Activated T-cell treated with anti-CD3 and anti-CD28 coated beads, Interleukin-2, amount 50 U/mL, for 4 hours (primary cell): ENCODE data around the gene HNRNPUL1. TPM values are rescaled to one million over a fixed set of nuclear protein-coding genes. Genes with fewer than 3 reads are reported as not detected.
"Not testable (repeated sequence)": the region's sequence is repeated elsewhere in the genome, so short reads cannot be mapped to it uniquely, and the experiment has no call there.

Source experiments
- ATAC-seq, 2 donors: fragments of 200-7000 bp; cut with Tn5 transposase; one replicate each; pipeline ENCODE4 v1.10.0; 2021
- DNase-seq: peaks from one replicate; pipeline ENCODE4 v3.0.0-alpha.2; 2020
- H3K27me3 Mint-ChIP-seq: one replicate; pipeline ENCODE4 v1.8.0; 2021; ENCODE audit warnings: low read depth, mixed read lengths
- H3K36me3 Mint-ChIP-seq: one replicate; pipeline ENCODE4 v1.8.0; 2022; ENCODE audit warnings: mixed read lengths; ENCODE audit not compliant: insufficient read depth
- H3K4me1 Mint-ChIP-seq: one replicate; pipeline ENCODE4 v1.8.0; 2021; ENCODE audit warnings: low read depth, mixed read lengths
- H3K4me3 Mint-ChIP-seq: one replicate; pipeline ENCODE4 v1.8.0; 2021; ENCODE audit warnings: mild to moderate bottlenecking, moderate library complexity, mixed read lengths
- H3K9me3 Mint-ChIP-seq: one replicate; pipeline ENCODE4 v1.8.0; 2021; ENCODE audit warnings: mixed read lengths
- total RNA-seq, 3 donors: library from RNA; stranded (reverse); gene quantifications; one replicate each; pipeline ENCODE4 v1.2.1, GENCODE V29; 2021

The HNRNPUL1 gene
- total RNA-seq, 3 donors from 2014 or later = 224 to 248 (median 238) TPM

DNA sequence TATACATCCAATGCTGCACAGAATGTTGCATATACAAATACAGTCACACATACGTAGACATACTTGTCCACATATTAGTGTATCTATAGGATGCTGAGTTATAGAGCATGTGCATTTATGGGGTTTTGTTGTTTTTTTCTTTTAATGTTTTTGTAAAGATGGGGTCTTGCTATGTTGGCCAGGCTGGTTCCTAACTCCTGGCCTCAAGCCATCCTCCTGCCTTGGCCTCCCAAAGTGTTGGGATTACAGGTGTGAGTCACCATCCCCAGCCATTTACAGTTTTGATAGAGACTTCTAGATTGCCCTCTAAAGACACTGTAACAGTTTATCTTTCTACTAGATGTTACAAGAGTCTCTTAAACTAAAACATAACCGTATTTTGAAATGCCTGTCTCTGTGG is 14.3 kb downstream of the HNRNPUL1 start:
- Mint-ChIP-seq H3K36me3 (peaks cover 55% of the 10 kb centered on the region), H3K9me3 (no peaks in the 10 kb centered on the region), H3K27me3 (no peaks in the 10 kb centered on the region), H3K4me3 (no peak overlapping the region), H3K4me1 (no peaks in the 10 kb centered on the region)
- ATAC-seq (no peak), DNase-seq (no peak)

DNA sequence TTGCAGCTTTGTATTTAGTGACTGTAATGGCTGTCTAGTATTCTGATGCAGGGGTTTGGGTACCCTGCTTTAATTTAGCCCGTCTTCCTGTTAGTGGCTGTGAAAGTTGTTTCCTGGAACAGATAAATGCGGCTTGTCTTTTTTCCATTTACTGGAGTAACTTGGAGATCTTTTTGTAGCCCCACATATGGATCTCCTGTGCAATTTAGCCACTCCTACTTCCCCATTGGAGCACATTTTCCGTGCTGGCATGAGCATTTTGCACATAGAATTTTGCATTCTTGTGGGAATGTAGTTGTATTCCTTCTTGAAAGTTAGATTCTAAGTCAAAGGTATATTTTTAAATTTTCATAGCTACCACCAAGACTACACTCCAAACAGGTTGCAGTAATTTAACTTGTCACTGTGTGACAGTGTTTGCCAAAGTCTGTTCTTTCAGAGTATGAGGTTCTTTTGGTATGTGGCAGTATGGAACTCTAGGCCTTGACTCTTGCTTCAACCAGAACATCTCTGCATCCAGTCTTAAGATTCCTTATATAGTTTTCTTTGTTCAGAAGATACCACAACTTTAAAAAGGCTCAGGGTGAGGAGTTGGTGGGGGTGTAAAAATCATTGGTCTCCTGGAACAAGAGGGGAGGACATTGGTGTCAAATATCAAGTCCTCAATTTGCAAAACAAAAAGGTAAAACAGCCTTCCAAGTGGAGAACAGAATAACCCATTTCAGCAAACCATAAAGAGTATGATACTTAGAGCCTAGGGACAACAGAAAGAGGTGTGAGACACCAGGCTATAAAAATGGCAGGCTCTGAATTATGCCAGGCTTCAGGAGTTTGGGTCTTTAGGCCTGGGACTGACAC is 24.7 kb downstream of the HNRNPUL1 start:
- ATAC-seq = no peak
- peaks cover 33% of the 10 kb centered on the region for H3K36me3 Mint-ChIP-seq

DNA sequence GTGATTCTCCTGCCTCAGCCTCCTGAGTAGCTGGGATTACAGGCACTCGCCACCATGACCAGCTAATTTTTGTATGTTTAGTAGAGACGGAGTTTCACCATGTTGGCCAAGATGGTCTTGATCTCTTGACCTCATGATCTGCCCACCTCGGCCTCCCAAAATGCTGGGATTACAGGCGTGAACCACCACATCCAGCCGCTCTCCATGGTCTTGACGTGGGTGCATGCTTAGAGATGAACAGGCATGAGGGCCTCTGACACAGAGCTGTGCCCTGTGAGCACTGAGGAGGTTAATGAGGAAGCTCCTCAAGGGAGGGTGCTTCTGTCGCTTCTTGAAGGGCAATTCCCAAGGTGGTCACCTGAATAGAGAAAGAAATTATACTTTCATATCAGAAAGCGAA is 25.6 kb downstream of the HNRNPUL1 start:
- not testable (repeated sequence) for DNase-seq, H3K4me1 Mint-ChIP-seq, H3K27me3 Mint-ChIP-seq, ATAC-seq, H3K9me3 Mint-ChIP-seq, H3K4me3 Mint-ChIP-seq
- peaks cover 38% of the 10 kb centered on the region for H3K36me3 Mint-ChIP-seq

More for the DNA sequence above, 24.7 kb downstream of the HNRNPUL1 start:
- Mint-ChIP-seq H3K27me3 (no peaks in the 10 kb centered on the region), H3K9me3 (no peaks in the 10 kb centered on the region), H3K4me1 (peaks cover 4% of the 10 kb centered on the region), H3K4me3 (no peak overlapping the region)
- DNase-seq = no peak

- peaks cover 63% of the 10 kb centered on the region for H3K36me3 Mint-ChIP-seq
- ATAC-seq (no peak), DNase-seq (no peak)
- H3K4me3 Mint-ChIP-seq = no peak overlapping the region
- H3K27me3 Mint-ChIP-seq = no peaks in the 10 kb centered on the region
- no peaks in the 10 kb centered on the region for H3K9me3 Mint-ChIP-seq
- H3K4me1 Mint-ChIP-seq = peaks cover 41% of the 10 kb centered on the region
Observed at GRCh38 chr19:41294393-41294792, 30.2 kb downstream of the HNRNPUL1 start.

DNA sequence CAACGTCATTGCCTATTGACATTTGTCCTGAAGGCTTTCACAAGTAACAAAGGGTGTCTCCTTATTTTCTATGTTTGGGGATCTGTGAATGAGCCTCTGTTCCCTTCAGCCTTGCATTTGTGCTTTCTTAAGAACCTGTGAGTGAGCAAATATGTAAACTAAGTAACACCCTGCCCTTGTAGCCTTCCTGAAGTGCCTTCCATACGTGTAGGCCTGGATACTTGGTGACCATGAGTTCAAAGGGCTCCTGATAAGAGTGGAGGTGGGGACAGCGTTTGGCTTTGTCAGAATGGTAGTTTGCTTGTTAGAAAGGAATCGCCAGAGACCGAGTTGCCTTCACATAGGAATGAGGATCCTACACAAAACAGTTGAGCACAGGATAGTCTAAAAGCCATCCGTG is 31.3 kb downstream of the HNRNPUL1 start:
- Mint-ChIP-seq H3K4me3 (no peak overlapping the region), H3K27me3 (no peaks in the 10 kb centered on the region), H3K4me1 (peaks cover 52% of the 10 kb centered on the region), H3K36me3 (peaks cover 71% of the 10 kb centered on the region), H3K9me3 (no peaks in the 10 kb centered on the region)
- no peak for DNase-seq
- ATAC-seq = no peak

DNA sequence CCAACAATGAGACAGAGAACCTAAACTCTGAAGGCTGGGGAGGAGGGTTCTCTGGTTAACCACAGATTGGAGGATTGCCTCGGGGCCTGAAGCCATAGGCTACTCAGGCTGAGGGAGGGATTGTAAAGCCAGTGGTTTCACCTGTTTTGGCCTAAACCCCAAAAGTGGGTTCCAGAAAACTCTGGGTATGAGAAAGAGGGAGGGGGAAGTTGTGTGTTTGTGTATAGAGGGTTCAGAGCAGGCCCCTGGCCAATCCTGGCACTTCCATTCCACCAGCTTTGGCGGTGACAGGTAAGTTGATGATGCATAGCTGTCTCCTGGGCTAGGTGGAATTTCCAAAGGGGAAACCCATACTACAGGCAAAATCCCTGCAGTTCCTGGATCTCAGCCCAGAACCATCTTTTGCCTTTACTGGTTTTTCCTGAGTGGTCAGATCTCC is 32.3 kb downstream of the HNRNPUL1 start:
- H3K9me3 Mint-ChIP-seq = no peaks in the 10 kb centered on the region
- H3K27me3 Mint-ChIP-seq = no peaks in the 10 kb centered on the region
- no peak overlapping the region for H3K4me3 Mint-ChIP-seq
- DNase-seq (no peak), ATAC-seq (peak in 1 of 2 donors; percentile 32)
- peaks cover 69% of the 10 kb centered on the region for H3K36me3 Mint-ChIP-seq
- peaks cover 62% of the 10 kb centered on the region for H3K4me1 Mint-ChIP-seq

- Mint-ChIP-seq H3K27me3 (no peaks in the 10 kb centered on the region), H3K4me1 (peaks cover 74% of the 10 kb centered on the region), H3K9me3 (no peaks in the 10 kb centered on the region), H3K36me3 (peaks cover 67% of the 10 kb centered on the region), H3K4me3 (peak overlapping the region; percentile 17)
- ATAC-seq (peak in 1 of 2 donors; percentile 15), DNase-seq (no peak)
Observed at GRCh38 chr19:41297628-41298347, 33.6 kb downstream of the HNRNPUL1 start.

DNA sequence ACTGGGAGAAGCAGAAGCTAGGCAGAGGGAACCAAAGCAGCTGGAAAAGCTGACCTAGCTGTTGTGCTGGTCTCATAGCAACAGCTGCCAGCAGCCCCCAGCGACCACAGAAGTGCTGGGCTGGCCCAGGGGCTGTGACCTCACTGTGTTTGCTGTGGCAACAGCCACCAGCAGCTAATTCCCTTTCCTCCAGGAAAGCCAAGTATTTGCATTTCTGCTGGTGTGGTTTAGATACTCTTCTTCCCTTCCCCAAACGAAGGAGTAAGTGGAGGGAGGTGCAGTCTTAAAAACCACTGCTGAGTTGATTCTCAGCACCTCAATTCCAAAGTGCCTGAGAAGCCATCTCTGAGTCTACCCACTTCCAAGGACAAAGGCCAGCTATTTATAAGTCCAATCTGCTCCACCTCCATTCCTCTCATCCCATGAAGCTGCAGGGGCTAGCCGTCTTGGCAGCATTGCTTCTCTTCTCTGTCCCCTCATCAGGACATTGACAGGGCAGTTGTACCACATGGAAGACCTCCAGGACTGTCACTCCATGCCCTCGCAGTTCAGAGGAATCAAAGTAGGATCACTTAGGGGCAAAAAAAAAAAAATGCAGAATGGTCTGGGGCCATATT is 34.3 kb downstream of the HNRNPUL1 start:
- ATAC-seq = no peak
- H3K36me3 Mint-ChIP-seq = peaks cover 67% of the 10 kb centered on the region
- H3K4me3 Mint-ChIP-seq = no peak overlapping the region

GRCh38 chr19:41299046-41299754 is 35.0 kb downstream of the HNRNPUL1 start:
- ATAC-seq (no peak), DNase-seq (no peak)
- Mint-ChIP-seq H3K4me3 (no peak overlapping the region), H3K27me3 (no peaks in the 10 kb centered on the region), H3K36me3 (peaks cover 64% of the 10 kb centered on the region), H3K4me1 (peaks cover 88% of the 10 kb centered on the region), H3K9me3 (no peaks in the 10 kb centered on the region)

More for the DNA sequence above, 34.3 kb downstream of the HNRNPUL1 start:
- Mint-ChIP-seq H3K4me1 (peaks cover 81% of the 10 kb centered on the region), H3K27me3 (no peaks in the 10 kb centered on the region), H3K9me3 (no peaks in the 10 kb centered on the region)
- DNase-seq = no peak

GRCh38 chr19:41299755-41300089 is 35.5 kb downstream of the HNRNPUL1 start:
- Mint-ChIP-seq H3K4me1 (peaks cover 93% of the 10 kb centered on the region), H3K9me3 (no peaks in the 10 kb centered on the region), H3K27me3 (no peaks in the 10 kb centered on the region), H3K4me3 (no peak overlapping the region), H3K36me3 (peaks cover 64% of the 10 kb centered on the region)
- DNase-seq = no peak
- ATAC-seq = no peak

DNA sequence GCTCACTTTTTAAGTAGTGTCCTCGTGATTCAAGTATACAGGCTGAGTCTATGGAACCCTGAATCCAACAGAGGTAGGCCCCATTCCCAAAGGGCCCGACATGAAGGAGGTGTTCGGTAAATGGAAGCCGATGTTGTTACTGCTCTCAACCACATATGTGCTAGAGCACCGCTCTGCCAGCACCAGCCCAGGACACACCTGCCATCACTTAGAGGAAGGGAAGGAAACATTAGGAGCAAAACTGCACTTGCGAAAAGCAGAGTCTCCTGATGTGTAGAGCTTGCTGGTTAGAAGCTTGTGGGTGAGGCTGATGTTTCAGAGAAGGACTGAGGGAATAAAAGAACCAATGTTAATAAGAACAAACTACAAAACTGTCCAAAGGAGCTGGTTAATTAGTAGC is 36.4 kb downstream of the HNRNPUL1 start:
- no peaks in the 10 kb centered on the region for H3K9me3 Mint-ChIP-seq
- H3K4me1 Mint-ChIP-seq = peaks cover 98% of the 10 kb centered on the region
- ATAC-seq = no peak
- no peak overlapping the region for H3K4me3 Mint-ChIP-seq
- peaks cover 64% of the 10 kb centered on the region for H3K36me3 Mint-ChIP-seq
- no peak for DNase-seq
- no peaks in the 10 kb centered on the region for H3K27me3 Mint-ChIP-seq

GRCh38 chr19:41302624-41303351 is 38.6 kb downstream of the HNRNPUL1 start:
- peaks cover 98% of the 10 kb centered on the region for H3K4me1 Mint-ChIP-seq
- ATAC-seq (peak; percentile 84 to 85), DNase-seq (peak; percentile 51)
- H3K27me3 Mint-ChIP-seq = no peaks in the 10 kb centered on the region
- H3K36me3 Mint-ChIP-seq = peaks cover 56% of the 10 kb centered on the region
- no peaks in the 10 kb centered on the region for H3K9me3 Mint-ChIP-seq
- H3K4me3 Mint-ChIP-seq = peak overlapping the region; percentile 75

DNA sequence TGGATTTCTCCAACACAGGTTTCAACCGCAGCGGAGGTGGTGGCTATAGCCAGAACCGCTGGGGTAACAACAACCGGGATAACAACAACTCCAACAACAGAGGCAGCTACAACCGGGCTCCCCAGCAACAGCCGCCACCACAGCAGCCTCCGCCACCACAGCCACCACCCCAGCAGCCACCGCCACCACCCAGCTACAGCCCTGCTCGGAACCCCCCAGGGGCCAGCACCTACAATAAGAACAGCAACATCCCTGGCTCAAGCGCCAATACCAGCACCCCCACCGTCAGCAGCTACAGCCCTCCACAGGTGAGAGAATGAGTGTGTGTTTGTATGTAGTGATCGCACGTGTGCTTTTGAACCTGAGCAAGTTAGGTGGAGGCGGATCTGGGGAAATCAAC is 39.8 kb downstream of the HNRNPUL1 start:
- Mint-ChIP-seq H3K27me3 (no peaks in the 10 kb centered on the region), H3K36me3 (peaks cover 49% of the 10 kb centered on the region), H3K4me1 (peaks cover 98% of the 10 kb centered on the region), H3K4me3 (peak overlapping the region; percentile 75), H3K9me3 (no peaks in the 10 kb centered on the region)
- DNase-seq = no peak
- no peak for ATAC-seq
